CD1c-positive myeloid dendritic cell (primary cell): ENCODE measurements around the gene SERPINB13.

Source experiments
- DNase-seq: peaks from one replicate; pipeline ENCODE4 v3.0.0-alpha.2; 2016; ENCODE audit errors: extremely low spot score

Gene SERPINB13, protein sequence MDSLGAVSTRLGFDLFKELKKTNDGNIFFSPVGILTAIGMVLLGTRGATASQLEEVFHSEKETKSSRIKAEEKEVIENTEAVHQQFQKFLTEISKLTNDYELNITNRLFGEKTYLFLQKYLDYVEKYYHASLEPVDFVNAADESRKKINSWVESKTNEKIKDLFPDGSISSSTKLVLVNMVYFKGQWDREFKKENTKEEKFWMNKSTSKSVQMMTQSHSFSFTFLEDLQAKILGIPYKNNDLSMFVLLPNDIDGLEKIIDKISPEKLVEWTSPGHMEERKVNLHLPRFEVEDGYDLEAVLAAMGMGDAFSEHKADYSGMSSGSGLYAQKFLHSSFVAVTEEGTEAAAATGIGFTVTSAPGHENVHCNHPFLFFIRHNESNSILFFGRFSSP

GRCh38 chr18:63586966-63587365 is at the start of gene SERPINB13:
Gene SERPINB13, plus strand, starts transcription at chr18:63587343. Its CDS starts 1,325 bp downstream, at chr18:63588668.
- no peak for DNase-seq

DNA sequence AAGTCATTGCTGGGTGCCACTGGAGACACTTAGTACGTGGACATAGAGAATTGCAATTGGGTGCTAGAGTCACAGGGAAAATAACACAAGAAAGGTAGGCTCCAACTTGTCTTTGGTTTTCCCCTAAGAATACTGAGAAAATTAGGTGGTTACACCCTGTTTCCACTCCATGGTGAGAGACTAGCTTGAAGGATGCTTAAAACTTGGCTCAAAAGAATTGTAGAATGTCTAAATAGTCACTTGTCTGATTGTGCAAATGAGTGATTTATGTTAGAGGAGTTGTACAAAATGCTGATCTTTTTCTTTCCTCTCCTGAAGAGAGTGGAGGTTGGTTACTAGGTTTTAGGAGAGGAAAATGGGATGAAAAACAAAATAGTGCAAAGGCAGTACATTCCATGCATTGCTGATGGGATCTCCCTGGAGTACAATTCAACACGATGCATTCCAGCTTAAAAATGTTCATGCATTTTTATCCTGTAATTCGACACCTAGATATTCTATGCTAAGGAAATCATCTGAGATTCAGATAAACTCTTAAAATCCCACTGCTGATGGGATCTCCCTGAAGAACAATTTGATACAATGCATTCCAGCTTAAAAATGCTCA is 47.1 kb upstream of the SERPINB13 start:
- DNase-seq = no peak

- no peak for DNase-seq
Observed at GRCh38 chr18:63542069-63542468, 45.1 kb upstream of the SERPINB13 start, which contains the start of gene SERPINB12. Gene SERPINB12, plus strand, starts transcription at chr18:63542369. Its CDS starts 13,791 bp downstream, at chr18:63556160.

DNA sequence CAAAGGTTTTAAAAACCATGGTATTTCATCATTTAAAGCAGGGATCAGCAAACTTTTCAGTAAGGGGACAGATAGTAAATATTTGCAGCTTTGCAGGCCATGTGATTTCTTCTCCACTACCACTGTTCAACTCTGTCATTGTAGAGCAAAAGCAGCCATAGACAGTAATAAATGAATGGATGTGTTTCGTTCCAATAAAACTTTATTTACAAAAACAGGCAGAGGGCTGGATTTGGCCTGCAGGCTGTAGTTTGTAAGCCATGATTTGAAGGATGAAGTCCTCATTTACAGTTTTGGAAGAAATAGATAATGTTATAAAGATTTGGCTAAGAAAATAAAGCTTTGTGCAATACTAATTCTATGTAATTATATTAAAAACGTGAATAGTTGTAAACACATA is 43.1 kb upstream of the SERPINB13 start:
- DNase-seq = no peak

DNA sequence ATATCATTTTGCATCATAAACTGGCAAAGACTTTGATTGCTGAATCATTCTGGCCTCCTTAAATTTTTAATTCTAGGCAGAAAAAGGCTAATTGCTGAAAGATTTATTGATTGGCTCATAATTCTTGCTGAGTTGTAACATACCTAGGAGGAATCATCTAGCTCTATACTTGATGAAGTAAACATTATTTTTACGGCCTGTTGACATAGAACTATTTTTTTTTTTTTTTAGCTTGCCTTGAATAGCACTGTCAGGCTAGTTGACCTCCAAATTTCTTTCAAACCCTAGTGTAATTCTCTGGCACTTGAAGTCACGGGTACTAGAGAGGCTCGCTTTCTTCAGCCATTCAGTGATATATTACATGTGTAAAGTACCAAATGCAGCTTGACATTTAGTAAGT is 42.1 kb upstream of the SERPINB13 start:
- DNase-seq = no peak

DNA sequence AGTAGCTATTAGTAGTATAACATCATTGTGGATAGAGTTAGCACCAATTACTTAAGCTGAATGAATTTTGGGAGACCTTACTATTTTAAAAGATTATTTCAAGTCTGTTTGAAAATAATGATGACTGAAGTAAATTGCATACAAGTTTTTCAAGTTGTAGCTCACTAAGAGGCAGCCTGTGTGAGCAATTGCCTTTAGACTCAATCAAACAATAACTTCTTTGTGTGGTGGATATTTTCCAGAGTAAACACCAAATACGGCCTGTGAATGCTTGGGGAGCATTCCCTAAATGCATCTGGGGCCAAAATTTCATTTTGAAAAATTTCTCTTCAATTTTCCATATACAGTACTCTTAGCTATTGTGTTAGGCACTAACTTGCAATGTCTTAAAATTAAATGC is 37.1 kb upstream of the SERPINB13 start:
- DNase-seq = no peak

DNA sequence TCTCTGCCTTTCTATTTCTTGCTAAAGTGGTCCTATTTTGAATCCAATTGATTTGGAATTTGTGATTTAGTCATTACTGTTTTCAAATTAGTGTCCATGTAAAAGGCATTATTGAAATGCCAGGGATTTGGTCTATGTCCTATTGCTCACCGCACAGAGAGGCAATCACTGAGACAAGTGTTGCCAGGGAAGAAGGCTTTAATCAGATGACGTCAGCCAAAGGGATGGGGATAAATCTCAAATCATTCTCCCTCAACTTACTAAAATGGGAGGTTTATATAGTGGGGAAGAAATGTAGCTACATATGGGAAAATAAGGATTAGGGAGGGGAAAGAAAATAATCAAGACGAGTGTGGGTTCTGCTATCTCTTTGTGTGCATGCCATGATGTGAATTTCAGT is 35.4 kb upstream of the SERPINB13 start:
- DNase-seq = no peak

- no peak for DNase-seq
Observed at GRCh38 chr18:63552581-63552980, 34.6 kb upstream of the SERPINB13 start.

DNA sequence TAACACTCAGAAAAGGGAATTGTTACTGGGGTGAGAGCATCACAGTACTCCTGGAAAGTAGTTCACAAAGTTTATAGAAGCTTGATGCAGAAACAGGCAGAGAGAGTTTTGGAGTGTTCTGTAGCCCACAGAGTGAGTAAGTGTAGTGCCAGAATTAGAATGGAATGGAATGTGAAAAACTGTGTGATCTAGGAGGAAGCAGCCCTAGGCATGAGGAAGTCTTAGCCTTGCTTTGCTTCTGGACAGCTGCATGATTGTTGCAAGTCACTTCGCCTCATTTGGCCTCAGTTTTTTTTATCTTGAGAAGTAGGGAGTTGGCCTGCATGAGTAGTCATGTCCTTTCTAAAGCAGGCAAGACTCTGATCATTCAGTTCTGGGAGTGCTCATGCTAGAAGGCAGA is 34.1 kb upstream of the SERPINB13 start:
- peak; percentile 34 for DNase-seq

DNA sequence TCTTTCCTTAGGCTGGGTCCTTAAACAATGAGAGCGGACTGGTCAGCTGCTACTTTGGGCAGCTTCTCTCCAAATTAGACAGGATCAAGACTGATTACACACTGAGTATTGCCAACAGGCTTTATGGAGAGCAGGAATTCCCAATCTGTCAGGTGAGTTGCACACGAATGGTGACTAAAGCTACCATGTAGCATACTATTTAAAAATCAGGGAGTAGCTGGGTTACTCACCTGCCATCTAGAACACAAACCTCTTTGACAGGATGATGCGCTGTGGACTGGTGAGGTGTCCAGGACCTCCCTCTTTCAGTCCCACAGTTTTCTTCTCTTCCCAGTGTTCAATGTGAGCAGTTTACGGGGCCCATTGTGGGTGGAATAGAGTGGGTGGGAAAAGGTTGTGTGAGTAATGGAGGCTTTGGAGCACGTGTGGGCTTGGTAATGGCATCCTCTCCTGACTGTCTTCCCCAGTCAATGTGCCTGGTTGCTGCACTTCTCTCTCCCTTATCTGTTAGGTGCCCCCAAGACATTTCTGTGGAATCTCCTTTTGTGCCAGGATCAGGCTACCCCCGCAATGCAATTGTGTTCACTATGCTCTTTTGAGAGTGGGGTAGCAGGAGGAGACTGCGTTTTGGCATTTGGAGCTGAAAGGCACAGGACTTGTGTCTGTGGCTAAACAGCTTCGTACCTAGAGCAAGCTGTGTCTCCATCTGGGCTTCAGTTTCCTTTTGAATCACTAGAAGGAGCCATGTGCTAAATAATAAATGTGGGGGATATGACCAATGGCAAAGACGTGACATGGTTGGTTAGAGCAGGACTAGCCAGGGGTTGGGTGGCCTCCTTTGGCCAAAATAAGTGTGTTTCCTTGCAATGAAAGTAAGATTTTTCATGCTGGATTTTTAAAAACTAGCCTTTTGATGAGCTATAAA is 27.3 kb upstream of the SERPINB13 start:
- no peak for DNase-seq

- no peak for DNase-seq
Observed at GRCh38 chr18:63562284-63562683, 24.9 kb upstream of the SERPINB13 start.

DNA sequence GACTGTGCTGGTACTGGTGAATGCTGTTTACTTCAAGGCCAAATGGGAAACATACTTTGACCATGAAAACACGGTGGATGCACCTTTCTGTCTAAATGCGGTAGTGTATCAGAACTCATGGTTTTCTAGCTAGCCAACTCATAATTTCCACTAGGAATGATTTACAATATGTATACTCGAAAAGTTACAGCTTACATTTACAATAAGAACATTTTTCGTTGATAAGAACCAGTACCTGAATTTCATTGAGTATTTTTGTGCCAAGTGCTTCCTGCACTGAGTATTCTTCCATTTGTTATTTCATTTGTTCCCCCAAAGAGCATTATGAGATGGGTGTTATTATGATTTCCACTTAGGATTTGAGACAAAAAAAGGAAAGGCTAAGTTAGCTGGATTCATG is 23.1 kb upstream of the SERPINB13 start:
- DNase-seq = no peak

DNA sequence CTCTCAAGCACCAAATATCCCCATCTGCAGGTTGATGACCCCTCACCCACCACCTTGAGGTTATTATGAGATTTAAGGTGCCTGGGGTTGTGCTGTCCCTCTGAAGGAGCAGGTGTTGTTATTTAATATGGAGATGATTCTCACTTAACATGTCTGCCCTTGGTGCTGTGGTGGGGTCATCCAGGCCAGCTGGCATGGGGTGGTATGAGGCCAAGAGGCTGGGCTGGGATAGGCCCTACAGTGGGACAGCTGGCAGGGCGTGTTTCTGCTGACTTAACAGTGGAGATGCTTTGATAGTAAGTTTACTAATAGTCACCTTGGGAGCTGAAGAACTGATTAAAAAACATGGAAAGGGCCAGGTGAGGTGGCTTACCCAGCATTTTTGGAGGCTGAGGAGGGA is 22.6 kb upstream of the SERPINB13 start:
- DNase-seq = no peak

DNA sequence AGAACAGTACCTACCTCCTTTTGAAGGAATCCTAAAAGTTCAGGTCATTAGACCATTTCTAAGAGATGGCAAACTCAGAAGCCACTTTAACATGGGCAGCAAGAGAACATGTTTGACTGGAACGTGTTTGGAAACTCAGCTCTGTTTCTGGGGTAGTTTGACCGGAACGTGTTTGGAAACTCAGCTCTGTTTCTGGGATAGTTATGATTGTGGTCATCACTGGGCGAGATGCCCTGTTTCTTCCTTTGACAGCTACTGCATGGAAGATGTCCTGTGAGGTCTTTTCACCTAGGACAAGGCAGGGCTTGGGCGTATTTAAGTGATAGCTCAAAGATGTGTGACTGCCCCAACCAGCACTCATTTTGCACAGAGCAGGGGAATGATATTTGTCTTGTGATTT is 19.9 kb upstream of the SERPINB13 start:
- DNase-seq = no peak

DNA sequence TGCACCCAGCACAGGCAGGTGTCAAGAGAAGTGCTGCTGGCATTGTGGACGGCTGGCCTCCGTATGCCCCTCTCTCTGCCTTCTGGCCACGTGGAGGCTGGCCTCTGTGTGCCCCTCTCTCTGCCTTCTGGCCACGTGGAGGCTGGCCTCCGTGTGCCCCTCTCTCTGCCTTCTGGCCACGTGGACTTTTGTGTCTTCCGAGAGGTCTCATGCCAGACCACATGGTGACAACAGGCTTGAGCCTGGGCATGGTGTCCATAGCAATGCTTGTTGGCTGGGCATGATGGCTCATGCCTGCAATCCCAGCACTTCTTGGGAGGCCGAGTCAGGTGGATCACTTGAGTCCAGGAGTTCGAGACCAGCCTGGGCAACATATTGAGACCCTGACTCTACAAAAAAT is 19.3 kb upstream of the SERPINB13 start:
- DNase-seq = no peak

GRCh38 chr18:63570721-63571120 is 16.4 kb upstream of the SERPINB13 start:
- no peak for DNase-seq

DNA sequence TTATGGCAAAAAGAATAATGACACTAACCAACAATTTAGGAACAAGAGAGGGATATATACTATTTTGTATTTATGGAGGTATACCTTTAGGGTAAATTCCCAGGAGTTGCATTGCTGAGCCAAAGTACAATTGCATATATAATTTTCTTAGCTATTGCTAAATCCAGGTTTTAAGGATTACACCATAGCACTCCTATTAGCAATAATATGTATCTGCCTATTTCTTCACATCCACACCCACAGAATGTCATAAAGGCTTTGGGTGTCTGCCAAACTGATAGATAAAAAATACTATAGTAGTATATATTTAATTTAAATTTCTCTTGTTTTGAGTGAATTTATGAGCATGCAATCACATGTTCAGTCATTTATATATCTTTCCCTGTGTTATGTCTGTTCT is 11.5 kb upstream of the SERPINB13 start:
- peak; percentile 25 for DNase-seq

GRCh38 chr18:63578357-63578958 is 8.7 kb upstream of the SERPINB13 start:
- DNase-seq = peak; percentile 44

GRCh38 chr18:63579616-63580015 is 7.5 kb upstream of the SERPINB13 start:
- no peak for DNase-seq

DNA sequence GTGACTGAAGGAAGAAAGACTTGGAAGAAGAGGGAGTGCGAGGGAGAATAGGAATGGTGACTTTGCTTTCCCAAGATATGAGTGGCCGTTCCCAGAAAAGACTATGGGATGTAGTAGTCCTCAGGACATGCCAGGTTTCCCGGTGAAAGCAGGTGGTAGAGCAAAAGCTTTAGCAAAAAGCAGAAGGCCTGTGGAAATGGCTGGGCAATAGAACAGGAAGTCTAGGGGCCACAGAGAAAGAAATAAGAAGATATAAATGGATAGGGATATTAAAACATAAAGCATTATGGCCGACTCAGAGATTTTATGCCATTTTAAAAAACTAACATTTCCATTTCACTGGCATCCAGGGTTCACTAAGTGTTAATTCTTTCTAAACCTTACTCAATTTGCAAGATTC is 1.2 kb upstream of the SERPINB13 start:
- DNase-seq = no peak

DNA sequence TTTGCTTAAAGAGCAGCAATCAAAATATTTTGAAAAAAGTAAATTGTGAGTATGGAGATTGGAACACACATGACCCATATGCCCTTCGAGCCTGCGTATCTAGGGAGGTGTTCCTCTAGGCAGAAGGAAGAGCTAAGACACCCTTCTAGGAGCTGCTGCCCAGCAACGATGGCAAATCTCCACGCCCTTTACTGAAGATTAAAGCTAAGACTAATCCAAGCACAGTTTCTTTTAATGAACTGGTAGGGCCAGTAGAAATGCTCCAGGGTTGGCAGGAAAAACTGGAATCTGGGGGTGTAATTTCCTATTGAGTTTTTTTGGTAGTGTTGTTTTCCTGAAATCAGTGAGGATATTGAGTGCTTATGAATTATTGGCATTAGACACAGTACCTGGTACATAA is 712 bp upstream of the SERPINB13 start:
- no peak for DNase-seq

GRCh38 chr18:63588909-63589308 is 1.8 kb downstream of the SERPINB13 start:
- DNase-seq = no peak
